GM19372 (cell line): ENCODE results near the gene CFAP77.
"Not testable (repeated sequence)": the region's sequence is repeated elsewhere in the genome, so short reads cannot be mapped to it uniquely, and the experiment has no call there.

Source experiments
- ATAC-seq: cut with Tn5 transposase; IDR thresholded peaks from one replicate; pipeline ENCODE4 v1.9.1; 2021; ENCODE audit warnings: mild to moderate bottlenecking, low read depth, moderate library complexity; ENCODE audit not compliant: unreplicated experiment

Gene CFAP77

DNA sequence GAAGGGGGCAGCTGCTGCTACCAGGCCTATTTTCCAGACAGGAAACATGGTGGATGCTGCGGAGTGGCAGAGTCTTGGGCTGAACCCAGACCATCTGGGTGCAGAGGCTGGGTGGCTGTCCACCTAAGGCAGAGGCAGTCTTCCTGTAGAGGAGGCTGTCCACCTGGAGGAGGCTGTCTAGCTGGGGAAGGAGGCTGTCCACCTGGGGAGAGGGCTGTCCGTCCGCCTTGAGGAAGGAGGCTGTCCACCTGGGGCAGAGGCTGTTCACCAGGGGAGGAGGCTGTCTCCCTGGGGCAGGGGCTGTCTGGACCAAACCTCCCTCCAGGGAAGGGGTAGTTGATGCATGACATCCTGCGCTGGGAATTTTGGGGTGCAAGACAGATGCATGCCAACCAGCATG, 133.2 kb downstream of the CFAP77 start:
- no peak for ATAC-seq

DNA sequence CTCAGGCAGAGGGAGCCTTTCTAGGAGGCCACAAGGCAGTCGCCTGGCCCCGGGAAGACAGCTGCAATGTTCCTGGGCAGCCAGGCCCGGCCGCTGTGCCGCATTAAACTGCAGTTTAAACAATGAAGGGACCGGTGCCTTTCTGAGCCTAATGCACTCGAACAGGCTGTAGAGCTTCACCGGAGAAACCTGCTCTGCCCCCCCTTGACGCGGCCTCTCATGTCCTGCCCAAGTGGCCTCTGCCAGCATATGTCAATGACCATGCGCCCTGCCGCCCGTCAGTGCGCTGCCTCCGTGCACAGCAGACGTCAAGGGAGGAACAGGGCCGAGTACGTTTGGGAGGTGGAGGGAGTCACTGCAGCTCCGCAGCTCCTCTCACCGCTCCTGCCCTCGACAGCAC, 133.9 kb downstream of the CFAP77 start:
- ATAC-seq: no peak

DNA sequence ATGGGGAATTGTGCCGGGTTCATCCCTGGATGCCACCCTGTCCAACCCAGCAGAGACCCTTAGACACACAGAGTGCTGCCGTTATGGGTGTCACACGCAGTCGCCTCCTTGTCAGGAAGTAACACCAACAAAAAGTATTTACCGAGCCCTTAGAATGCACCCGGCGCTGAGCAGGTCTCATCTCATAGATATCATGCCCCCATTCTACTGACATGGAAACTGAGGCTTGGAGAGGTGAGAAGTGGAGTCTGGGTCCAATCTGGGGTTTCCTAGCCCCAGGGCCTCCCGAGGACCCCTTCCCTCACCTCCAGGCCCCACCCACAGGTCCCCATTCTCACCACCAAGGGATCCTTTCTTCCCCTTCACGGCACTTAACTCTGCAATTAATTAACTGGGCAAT, 135.6 kb downstream of the CFAP77 start:
- ATAC-seq: no peak

DNA sequence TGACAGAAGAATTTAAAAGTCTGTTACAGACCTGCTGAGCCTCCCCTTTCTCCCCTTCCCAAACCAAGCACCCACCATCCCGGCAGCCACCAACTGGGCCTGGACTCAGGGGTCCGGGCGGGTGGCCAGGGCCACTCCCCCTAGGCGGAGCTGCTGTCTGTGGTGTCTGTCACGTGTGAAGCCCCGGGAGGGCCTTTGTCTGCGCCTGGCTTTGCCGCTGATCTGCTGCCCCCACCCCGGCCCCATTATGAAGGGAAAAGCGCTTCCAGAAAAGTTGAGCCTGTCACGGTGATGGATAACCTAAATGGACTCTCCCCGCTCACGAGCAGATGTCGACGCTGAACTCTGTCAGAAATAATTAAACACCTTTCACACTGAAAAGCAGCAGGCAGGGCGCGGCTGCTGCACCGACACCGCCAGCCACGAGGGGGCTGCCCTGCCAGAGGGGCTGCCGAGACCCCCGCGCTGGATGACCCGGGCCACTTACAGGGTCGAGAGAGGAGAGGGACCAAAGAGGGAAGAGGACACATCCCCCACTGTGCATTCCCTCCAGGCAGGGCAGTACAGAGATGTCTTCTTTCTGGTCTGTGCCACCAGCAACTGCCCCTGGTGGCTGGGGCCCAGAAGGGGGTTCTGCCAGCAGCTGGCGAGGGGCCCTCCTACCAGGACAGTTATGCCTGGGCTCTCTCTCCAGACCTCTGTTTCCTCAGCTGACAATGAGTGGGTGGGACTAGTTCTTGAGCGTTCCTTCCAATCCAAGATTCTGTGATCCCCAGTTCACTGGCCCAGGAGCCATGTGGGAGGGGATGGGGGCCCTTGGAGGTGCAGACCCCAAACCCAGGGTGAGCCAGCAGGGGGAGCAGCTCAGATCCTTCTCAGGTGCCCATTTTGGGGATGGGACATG, 136.4 kb downstream of the CFAP77 start:
- no peak for ATAC-seq

DNA sequence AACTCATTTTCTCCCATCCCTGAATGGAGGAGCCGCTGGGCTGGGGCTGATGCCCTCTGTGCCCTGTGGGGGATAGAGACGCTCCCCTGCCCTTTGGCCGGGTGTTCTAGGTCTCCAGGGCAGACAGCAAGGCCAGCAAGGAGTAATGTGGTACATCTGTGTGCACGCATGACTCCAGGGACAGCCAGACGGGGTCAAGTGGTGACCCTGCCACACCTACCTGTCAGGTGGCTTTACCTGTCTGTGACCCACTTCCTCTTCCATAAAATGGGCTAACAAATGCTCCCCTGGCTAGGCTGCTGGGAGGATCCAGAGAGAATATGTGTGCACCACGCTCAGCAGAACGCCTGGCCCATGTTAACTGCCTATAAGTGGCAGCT, 137.0 kb downstream of the CFAP77 start:
- no peak for ATAC-seq

DNA sequence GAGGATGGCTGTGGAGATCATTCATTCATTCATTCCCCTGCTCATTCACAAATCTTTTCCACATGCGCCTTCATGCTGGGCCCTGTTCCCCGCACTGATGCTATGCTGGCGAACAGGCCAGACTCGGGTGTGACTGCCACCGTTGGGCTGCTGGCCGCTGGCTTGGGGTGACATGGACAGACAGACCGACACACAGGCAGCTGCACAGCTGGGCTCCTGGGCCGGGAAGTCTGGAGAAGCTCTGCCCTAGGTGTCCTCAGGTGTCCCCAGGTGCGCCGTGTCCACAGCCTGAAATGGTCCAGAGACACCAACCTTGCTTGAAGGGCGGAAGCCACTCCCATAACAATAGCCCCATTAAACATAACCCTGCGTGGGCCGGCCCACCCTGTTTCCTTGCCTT, 137.4 kb downstream of the CFAP77 start:
- no peak for ATAC-seq

DNA sequence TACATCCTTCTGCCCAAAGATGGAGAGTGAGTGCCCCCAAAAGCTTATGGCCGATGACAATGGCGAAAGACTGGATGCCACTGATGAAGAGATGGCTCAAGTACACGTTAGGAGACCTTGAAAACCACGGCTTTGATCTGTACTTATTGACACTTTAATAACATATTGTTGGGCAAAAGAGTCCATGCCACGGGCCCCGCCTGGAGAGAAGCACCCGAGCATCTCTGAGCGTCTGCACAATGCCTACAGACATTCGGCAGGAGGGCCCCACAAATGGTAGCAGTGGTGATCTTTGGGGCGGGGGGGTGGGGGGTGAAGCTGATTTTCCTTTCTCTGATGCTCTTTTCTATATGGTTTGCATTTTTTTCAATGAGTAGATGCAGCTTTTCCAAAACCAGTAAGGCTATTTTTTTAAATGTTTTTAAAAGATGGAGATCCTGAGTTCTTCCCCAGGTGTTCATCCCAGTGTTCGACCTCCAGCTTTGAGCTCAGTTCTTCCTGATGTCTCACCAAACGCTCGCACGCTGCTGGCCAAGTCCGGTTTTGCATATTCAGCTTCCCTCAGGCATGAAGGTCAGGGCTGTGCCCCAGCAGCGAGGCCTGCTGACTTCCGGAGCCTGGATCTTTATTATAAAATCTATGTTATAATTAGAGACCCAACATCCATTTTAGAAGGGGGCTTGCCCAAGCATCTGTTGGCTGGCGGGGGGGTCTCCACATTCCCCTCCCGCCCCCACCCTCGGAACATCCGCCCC, 138.1 kb downstream of the CFAP77 start:
- no peak for ATAC-seq

DNA sequence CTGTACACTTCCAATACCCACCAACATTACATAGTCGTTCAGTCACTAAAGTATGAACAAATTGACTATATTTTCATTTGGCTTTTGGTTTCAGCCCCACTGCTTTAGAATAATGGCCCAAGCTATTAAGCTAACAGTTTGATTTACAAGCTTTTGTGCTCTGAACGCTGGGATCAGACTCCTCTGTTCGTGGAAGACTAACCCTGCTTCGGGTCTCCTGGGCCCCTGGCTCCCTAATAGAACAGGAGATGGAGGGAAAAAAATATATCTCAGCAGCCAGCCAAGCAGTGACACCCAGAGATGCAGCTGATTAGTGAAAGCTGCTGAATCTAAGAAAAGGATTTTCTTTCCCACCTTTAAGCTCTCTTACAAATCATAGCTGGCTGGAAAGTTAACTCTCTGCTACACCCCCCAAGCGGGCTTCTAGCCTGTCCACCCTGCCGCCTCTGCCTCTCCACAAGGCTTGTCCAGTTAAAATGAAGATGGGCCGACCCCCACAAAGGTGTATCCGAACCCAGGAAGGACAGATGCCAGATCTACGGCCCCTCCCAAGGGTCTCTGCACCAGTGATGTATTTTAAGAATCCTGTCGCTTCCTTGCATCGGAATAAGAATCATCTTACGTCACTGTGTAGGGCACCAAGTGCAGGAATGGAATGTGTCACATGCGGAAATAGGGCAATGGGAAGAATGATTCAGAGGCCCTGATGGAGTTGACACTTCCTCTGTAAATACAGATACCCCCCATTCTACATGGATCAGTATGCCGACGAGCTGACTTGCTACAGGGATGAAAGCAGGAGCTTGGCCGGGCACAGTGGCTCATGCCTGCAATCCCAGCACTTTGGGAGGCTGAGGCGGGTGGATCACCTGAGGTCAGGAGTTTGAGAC, 139.0 kb downstream of the CFAP77 start:
- ATAC-seq: no peak

DNA sequence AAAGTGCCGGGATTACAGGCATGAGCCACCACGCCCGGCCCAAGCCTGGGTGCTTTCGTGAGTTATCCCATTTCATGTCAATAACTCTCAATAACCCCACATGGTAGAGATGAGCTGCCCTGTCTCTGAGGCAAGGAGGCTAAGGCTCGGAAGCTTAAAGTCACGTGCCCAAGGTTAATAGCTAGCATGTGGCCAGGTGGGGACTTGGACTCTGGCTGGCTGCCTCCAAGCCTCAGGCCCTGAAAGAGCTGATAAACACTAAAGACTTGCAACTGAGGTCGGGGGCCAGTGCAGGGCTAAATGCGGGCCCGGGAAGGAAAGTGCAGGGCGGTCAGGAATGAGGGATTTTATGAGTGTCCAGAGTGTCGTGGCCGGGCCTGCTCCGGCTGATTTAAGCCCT, 141.5 kb downstream of the CFAP77 start:
- no peak for ATAC-seq

DNA sequence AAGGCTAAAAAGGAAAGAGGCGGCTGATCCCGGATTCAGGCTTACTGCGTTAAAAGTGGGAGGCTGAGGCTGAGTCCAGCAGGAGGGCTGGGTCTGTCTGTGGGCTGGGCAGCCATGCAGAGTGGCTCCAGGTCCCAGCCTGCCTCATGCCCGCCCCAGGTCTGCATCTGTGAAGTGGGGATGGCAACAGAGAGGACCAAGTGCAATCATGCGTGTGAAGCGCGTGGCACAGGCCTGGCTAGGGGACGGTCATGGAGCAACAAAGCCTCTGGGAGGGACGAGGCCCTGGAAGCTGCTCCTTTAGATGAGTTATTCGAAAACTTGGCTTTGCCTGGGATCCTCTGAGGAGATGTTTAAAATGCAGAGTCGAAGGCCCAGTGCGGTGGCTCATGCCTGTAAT, 142.0 kb downstream of the CFAP77 start:
- ATAC-seq: no peak

DNA sequence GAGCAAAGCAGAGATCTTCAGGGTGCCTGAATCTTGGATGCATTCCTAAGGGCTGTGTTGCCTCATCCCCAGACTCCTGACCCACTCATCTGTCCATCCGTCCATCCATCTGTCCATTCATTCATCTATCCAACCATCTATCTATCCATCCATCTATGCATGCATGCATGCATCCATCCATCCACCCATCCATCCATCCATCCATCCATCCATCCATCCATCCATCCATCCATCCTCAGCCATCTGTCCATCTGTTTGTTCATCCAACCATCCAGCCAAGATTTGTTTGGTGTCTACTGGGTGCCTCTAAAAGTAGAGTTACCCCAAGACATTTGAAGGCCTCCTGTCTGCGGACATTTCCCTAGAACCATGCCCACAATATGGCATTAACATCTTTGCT, 144.7 kb downstream of the CFAP77 start:
- no peak for ATAC-seq

DNA sequence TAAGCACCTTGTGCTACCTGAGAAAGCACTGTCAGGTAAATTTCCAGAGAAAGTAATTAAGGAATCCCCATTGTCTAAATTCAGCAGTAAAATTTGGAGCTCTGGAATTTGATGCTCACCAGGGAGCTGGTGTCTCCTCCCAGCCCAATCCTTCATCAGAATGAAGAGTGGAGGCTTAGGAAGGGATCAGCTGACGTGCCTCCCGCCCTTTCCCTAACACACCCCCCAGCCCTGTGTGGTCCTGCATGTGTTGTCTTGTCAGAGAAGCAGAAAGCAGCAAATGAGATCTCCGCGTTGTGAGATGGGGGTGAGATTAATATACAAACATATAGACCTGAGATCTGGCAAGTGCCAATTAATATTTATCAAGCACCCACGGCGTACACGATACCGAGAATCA, 145.5 kb downstream of the CFAP77 start:
- ATAC-seq: no peak

DNA sequence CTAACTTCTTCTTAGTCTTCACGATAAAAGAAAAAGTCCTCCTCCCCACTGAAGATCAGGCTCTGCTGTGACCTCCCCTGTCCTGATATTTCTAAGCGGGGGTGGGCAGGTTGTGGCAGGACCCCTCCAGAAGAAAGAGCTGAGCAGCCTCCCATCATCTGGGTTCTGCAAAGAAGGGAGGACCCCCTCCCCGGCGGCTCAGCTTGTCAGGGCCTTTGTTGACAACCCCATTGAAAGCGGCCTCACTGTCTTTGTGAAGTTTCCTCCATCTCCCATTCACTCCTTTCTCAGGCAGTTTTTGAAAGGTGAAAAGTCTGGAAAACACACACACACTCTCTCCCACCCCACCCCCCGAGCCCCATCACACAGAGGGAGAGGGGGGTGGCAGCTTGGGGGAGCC, 146.2 kb downstream of the CFAP77 start:
- no peak for ATAC-seq

DNA sequence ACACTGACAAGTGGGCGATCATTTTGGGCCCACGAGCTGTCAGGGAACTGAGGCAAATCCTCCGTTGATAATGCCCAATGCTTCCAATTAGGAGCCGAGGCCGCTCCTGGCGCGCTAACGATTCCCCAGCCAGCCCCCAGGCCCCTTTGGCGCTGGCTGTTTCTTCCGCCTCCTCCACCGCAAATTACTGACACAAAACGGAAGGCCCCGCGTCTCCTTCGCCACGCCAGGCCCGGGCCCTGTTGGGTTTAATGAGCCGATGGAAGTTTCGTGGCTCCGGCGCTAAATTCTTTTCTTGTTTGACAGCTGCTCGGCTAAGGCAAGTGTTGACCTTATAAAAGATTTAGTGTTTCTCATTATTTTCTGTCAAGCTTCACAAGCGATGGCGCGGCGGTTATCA, 146.7 kb downstream of the CFAP77 start:
- ATAC-seq: no peak

DNA sequence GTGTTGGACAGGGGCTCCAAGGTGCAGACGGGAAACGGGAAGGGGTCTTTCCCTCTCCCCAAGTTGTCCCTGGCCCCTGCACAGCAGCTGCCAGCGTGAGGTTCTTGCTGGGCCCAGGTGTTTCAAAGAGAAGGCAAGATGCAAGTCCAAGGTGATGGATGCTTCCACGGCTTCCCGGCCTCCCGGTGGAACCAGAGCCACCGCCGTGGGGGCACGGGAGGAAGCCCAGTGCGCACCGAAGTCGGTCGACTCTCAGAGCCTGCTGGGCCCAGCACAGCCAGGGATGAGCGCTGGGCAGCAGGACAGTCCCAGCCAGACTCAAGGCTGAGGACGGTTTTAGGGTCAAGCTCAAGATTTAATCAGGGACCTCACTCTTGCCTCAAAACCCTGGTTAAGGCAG, 147.1 kb downstream of the CFAP77 start:
- no peak for ATAC-seq

DNA sequence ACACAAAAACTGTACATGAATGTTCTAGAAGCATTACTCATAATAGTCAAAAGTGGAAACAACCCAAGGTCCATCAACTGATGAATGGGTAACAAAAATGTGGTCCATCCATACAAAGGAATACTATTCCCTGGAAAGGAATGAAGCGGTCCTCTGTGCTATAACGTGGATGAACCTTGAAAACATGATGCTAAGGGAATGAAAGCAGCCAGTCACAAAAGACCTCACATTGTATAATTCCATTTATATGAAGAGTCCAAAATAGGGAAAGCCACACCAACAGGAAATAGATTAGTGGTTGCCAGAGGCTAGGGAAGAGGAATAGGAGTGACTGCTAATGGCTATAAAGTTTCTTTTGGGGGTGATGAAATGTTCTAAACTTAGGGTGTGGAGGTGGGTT, 149.7 kb downstream of the CFAP77 start:
- no peak for ATAC-seq

DNA sequence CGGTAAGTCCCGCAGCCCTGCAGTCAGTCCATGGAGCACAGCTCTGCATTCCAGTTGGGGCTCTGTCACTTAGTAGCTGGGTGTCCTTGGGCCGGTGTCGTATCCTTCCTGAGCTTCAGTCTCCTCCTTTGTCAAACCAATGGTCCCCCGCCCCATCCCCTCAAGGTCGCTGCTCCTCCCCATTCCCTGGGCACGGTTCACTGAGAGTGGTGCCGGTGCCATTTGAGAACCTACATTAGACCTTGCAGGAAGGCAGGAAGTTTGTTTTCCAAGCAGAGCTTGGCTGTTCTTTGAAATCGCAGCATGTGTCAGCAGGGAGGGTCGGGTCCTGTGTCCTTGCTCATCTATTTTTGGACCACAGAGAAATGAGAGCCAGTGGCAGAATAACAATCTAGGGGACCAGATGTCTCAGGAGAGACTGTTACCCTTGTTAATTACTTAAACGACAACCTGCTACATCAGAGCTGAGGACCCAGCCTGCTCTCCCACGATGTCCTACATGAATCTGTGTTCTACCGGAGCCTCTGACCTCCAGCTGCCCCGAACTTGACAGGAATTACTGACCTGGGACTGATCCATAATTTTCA, 150.7 kb downstream of the CFAP77 start:
- no peak for ATAC-seq

DNA sequence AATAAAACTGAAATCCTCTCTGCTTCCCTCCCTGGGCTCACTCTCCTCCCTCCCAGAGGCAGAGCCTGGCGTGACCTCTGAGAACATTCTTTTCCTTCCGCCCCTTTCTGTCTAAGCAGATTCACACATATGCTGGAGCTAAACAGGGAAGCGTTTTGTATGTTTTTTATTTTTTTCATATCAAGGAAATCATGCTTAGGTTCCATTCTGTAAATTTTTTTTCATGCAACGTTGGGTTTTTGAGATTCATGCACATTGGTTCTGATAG, 152.2 kb downstream of the CFAP77 start:
- ATAC-seq: no peak

DNA sequence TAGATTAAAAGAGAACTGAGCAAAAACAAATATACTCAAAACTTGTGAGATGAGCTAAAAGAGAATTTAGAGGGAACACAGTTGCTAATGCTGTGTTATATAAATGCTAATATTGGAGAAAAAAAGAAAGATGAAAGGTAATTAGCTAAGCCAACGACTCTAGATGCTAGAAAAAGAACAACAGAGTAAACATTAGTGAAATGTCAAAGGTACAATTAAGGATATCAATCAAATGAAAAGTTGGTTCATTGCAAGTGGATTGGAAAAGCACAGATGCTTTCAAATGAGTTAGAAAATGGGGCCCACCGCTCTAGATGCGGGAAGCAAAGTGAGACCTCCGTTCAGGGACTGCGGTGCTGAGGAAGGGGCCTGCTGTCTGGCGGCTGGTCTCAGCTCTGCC, 154.5 kb downstream of the CFAP77 start:
- ATAC-seq: no peak

DNA sequence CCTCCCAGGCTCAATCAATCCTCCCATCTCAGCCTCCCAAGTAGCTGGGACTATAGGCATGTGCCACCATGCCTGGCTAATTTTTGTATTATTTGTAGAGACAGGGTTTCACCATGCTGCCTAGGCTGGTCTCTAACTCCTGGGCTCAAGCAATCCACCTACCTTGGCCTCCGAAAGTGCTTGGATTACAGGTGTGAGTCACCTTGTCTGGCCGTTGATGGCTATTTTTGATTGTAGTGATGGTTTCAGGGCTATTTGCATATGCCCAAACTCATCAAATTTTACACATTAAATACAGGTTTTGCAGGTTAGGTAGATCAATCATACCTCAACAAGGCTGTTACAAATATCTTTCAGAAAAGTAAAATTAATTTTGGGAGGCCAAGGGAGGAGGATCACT, 158.8 kb downstream of the CFAP77 start:
- ATAC-seq: not testable (repeated sequence)
